Prostate gland (tissue), 2 donors: ENCODE results near the gene TAF12. TPM values are rescaled to one million over a fixed set of nuclear protein-coding genes. Genes with fewer than 3 reads are reported as not detected.
A peak's percentile ranks its signal among the peaks of the same experiment; 100 is the strongest.
"Not testable (repeated sequence)": the region's sequence is repeated elsewhere in the genome, so short reads cannot be mapped to it uniquely, and the experiment has no call there.

Experiments used
- DNase-seq: peaks from one replicate; pipeline ENCODE4 v3.0.0-alpha.2; 2019; ENCODE audit warnings: low spot score
- H3K27ac ChIP-seq, 2 donors: fragments of 200-600 bp; sonication (generic); 2 replicates each; pipeline ENCODE4 v1.5.1; 2017 to 2019
- H3K27me3 ChIP-seq: fragments of 200-600 bp; sonication (generic); replicated peaks from 2 replicates; pipeline ENCODE4 v1.5.1; 2019; ENCODE audit not compliant: insufficient read depth
- H3K36me3 ChIP-seq, 2 donors: fragments of 200-600 bp; sonication (generic); 1 replicate in 1 of 2; 2 replicates in 1 of 2; pipeline versions ENCODE4 v1.5.1 to v1.8.1; 2017 to 2019
- H3K4me1 ChIP-seq: fragments of 200-600 bp; sonication (generic); replicated peaks from 2 replicates; pipeline ENCODE4 v1.5.1; 2019
- H3K4me3 ChIP-seq, 2 donors: fragments of 200-600 bp; sonication (generic); 2 replicates each; pipeline ENCODE4 v1.5.1; 2017 to 2019
- H3K9me3 ChIP-seq: fragments of 200-600 bp; sonication (generic); 2 replicates; pipeline ENCODE4 v1.5.1; 2017
- POLR2A ChIP-seq: fragments of 450-650 bp; IDR thresholded peaks from one replicate; pipeline ENCODE4 v1.6.1; 2016; ENCODE audit warnings: antibody characterized with exemption, mild to moderate bottlenecking
- POLR2AphosphoS5 ChIP-seq: sonication (generic); formaldehyde crosslinking; IDR thresholded peaks from one replicate; pipeline ENCODE4 v1.6.1; 2017; ENCODE audit warnings: antibody characterized with exemption
- WGBS: methylation state at CpG from one replicate; pipeline ENCODE4 v1.1.5; 2018; 5-methylcytosine and 5-hydroxymethylcytosine counted together
- intact Hi-C: fragments of 100-400 bp; cut with DNase I; formaldehyde crosslinking; loops from one replicate; pipeline ENCODE4 v1.14.2; 2022
- total RNA-seq, 2 donors: library from RNA; depleted of rRNA; stranded (reverse); fragments of >200 nt; gene quantifications; one replicate each; pipeline ENCODE4 v1.1.0, GENCODE V29; 2016
- TF ChIP-seq, protein P1 (sequence below), 4 experiments: fragments of 200-600 bp in 2 of 4; fragments of 450-650 bp in 2 of 4; sonication (generic) in 2 of 4; IDR thresholded peaks; 1 replicate in 3 of 4; 2 replicates in 1 of 4; pipeline ENCODE4 v1.5.1; 2016 to 2019; ENCODE audit warnings: antibody characterized with exemption in 4 of 4, mild to moderate bottlenecking in 2 of 4, moderate library complexity in 2 of 4

Gene TAF12
- total RNA-seq, 2 donors from 2014 or later: 11.7 to 16.1 TPM

DNA sequence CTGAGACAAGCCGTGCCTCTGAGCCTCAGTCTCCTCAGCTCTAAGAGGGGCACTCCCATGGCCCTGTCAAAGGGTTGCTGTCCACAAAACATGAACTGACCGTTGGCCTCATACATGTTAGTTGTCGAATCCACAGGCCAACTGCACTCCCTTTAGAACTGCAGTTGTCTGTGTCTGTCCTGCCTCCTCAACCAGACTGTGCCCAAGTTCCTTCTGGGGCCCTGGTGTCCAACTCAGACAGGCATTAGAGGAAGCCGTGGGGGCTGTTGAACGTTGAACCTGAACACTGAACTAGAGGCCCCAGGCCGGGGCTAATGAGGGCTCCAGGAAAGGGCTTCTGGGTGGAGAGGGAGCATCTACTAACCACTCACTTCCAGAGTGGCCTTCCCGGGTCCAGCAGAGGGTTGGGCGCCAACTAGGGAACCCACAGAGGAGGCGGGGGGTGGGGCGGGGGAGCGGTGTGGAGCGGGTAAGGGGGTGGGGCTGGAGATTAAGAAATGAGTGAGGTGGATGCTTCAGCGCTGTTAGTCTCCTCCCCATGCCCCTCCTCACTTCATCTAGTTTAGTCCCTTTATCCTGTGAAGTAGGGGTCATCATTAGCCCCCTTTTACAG, 51.1 kb downstream of the TAF12 start, which contains the start of gene RAB42:
RAB42 (plus strand) TSS at position 558 of the 613 bp plus-strand sequence. CDS start 247 bp downstream, outside the sequence.
- TF ChIP-seq POLR2AphosphoS5: no peak
- no peak for TF ChIP-seq POLR2A
- TF ChIP-seq, protein P1, sequence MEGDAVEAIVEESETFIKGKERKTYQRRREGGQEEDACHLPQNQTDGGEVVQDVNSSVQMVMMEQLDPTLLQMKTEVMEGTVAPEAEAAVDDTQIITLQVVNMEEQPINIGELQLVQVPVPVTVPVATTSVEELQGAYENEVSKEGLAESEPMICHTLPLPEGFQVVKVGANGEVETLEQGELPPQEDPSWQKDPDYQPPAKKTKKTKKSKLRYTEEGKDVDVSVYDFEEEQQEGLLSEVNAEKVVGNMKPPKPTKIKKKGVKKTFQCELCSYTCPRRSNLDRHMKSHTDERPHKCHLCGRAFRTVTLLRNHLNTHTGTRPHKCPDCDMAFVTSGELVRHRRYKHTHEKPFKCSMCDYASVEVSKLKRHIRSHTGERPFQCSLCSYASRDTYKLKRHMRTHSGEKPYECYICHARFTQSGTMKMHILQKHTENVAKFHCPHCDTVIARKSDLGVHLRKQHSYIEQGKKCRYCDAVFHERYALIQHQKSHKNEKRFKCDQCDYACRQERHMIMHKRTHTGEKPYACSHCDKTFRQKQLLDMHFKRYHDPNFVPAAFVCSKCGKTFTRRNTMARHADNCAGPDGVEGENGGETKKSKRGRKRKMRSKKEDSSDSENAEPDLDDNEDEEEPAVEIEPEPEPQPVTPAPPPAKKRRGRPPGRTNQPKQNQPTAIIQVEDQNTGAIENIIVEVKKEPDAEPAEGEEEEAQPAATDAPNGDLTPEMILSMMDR (IDR thresholded peaks at IDR 0.05): no peak
- intact Hi-C loops: no loop called here
- WGBS: 28% methylated on average over 13 of the region's 13 CpGs
- no peaks in the 10 kb centered on the region for H3K36me3 ChIP-seq
- no peaks in the 10 kb centered on the region for H3K27me3 ChIP-seq
- H3K9me3 ChIP-seq: no peaks in the 10 kb centered on the region
- no peak within 1 kb of the TSS for H3K27ac ChIP-seq
- peak within 1 kb of the TSS; percentile 37 to 47 for H3K4me3 ChIP-seq
- no peaks in the 10 kb centered on the region for H3K4me1 ChIP-seq
- DNase-seq: no peak

GRCh38 chr1:28586585-28587391, 56.1 kb downstream of the TAF12 start:
- not testable (repeated sequence) for H3K27ac ChIP-seq, H3K4me1 ChIP-seq, DNase-seq, H3K36me3 ChIP-seq, H3K9me3 ChIP-seq, H3K27me3 ChIP-seq, H3K4me3 ChIP-seq
- 91% methylated on average over 19 of the region's 19 CpGs for WGBS
- intact Hi-C loops: loop anchor here (10.0 kb wide), 1 partner anchor 58 kb away; the partner anchor contains the start of genes RNU11 and TAF12

GRCh38 chr1:28582248-28582615, 60.6 kb downstream of the TAF12 start:
- TF ChIP-seq, protein P1 (IDR thresholded peaks at IDR 0.05): no peak
- no peak for TF ChIP-seq POLR2AphosphoS5
- TF ChIP-seq POLR2A: no peak
- Histone ChIP-seq H3K4me3 (peak overlapping the region; percentile 75 to 83), H3K36me3 (peaks cover 0 to 12% of the 10 kb centered on the region in 2 donors), H3K27ac (peak overlapping the region; percentile 84), H3K9me3 (no peaks in the 10 kb centered on the region), H3K27me3 (no peaks in the 10 kb centered on the region), H3K4me1 (peaks cover 3% of the 10 kb centered on the region)
- 2% methylated on average over 10 of the region's 10 CpGs for WGBS
- no peak for DNase-seq
- intact Hi-C loops: loop anchor here (5.0 to 10.0 kb wide), 2 partner anchors 63 to 65 kb away; partner anchors contain the start of genes RNU11 and TAF12

DNA sequence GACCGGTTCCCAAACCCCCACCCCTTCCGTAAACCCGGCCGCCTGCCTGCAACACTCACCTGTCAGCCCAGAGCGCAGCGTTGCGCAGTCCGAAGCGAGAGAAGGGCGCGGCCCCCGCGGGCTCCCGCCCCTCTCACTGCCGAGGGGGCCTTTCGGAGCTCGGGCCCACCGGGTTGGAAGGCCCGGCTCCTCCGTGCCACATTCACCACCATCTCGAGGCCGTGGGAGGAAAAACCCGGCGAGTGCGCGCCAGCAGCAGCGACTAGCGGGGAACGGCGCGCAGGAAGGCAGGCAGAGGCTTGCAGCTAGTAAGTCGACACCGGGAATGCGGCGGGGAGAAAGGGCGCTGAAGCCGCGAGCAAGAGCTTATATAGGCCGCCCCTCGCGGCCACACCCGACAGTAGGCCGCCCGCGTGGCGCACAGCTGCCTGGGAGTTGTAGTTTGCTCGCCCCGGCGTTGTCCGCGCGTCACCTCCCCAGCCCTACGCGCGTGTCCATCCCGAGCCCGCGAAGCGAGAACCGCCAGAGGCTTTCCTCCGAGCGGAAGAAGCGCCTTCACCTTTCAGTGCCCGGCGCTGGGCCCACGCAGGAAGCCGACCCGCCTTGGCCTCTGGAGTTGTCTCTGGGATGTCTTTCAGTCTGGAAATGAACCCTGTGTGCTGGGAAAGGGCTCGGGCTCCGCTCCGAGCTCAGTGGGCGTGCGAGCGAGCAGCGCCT, 61.2 kb downstream of the TAF12 start:
- Histone ChIP-seq H3K4me1 (peaks cover 3% of the 10 kb centered on the region), H3K36me3 (peaks cover 0 to 16% of the 10 kb centered on the region in 2 donors), H3K27ac (peak overlapping the region; percentile 84), H3K4me3 (peak overlapping the region; percentile 75 to 83), H3K9me3 (no peaks in the 10 kb centered on the region), H3K27me3 (no peaks in the 10 kb centered on the region)
- under 1% methylated on average over 75 of the region's 75 CpGs for WGBS
- TF ChIP-seq, protein P1 (IDR thresholded peaks at IDR 0.05): peak in 2 of 4 experiments; percentile 54 to 63
- TF ChIP-seq POLR2AphosphoS5: peak; percentile 92
- peak; percentile 85 for TF ChIP-seq POLR2A
- peak; percentile 96 for DNase-seq
- intact Hi-C loops: loop anchor here (2.0 to 10.0 kb wide), 3 partner anchors 29 to 64 kb away; partner anchors contain the start of genes RNU11, TAF12 and TRNAU1AP
